ENCODE results near the gene CTNNBIP1.

Gene CTNNBIP1

GRCh38 chr1:9882945-9883303 lies 27.1 kb downstream of the CTNNBIP1 start:
- Histone ChIP-seq H3K36me3 (ENCODE audit: control insufficient read depth in 1 of 2, insufficient read depth in 2 of 2, low read depth in 1 of 2, low read length in 2 of 2) (peaks cover 0 to 41% of the 10 kb centered on the region in 2 experiments), H3K4ac (ENCODE audit: low read depth in 1 of 2, low read length in 2 of 2) (no peak overlapping the region), H3K9me3 (ENCODE audit: control insufficient read depth, low read length) (no peaks in the 10 kb centered on the region), H3K27ac (ENCODE audit: low read length, poor library complexity, severe bottlenecking) (no peak overlapping the region), H2AK5ac (ENCODE audit: low read length, severe bottlenecking) (no peak overlapping the region), H2BK5ac (ENCODE audit: low read depth, low read length, poor library complexity, severe bottlenecking) (no peak overlapping the region), H3K9ac (ENCODE audit: low read length) (no peak overlapping the region), H3K18ac (ENCODE audit: low read depth in 1 of 2, low read length in 2 of 2) (peak overlapping the region in 1 of 2 experiments; percentile 52), H4K8ac (ENCODE audit: low read length) (no peak overlapping the region), H2BK15ac (ENCODE audit: low read depth, poor library complexity, severe bottlenecking) (no peak overlapping the region), H2BK12ac (ENCODE audit: low read length in 2 of 2) (no peak overlapping the region), H3K14ac (ENCODE audit: low read length in 2 of 2) (no peak overlapping the region), H3K4me1 (ENCODE audit: control insufficient read depth, insufficient read depth, low read depth, low read length) (peaks cover 32% of the 10 kb centered on the region), H3K4me3 (ENCODE audit: insufficient read depth in 1 of 2, low read depth in 1 of 2, low read length in 2 of 2) (no peak overlapping the region), H3K4me2 (ENCODE audit: low read length, poor library complexity, severe bottlenecking) (no peak overlapping the region), H3K79me1 (replicated peaks; ENCODE audit: low read length, poor library complexity, severe bottlenecking) (peaks cover 38% of the 10 kb centered on the region), H2BK120ac (ENCODE audit: low read depth, low read length) (peak overlapping the region; percentile 27), H4K91ac (ENCODE audit: low read length) (no peak overlapping the region), H3K27me3 (ENCODE audit: control insufficient read depth in 1 of 2, insufficient read depth in 1 of 2, low read length in 2 of 2) (peaks cover 0 to 5% of the 10 kb centered on the region in 2 experiments), H3K23ac (ENCODE audit: low read length in 2 of 2) (no peak overlapping the region), H2AFZ (ENCODE audit: low read depth, low read length) (no peak overlapping the region)
- 95% methylated on average over 12 of the region's 12 CpGs for WGBS
- DNase-seq = no peak

- Histone ChIP-seq H2BK120ac (ENCODE audit: low read depth, low read length) (peak overlapping the region; percentile 27), H3K14ac (ENCODE audit: low read length in 2 of 2) (peak overlapping the region in 1 of 2 experiments; percentile 14), H3K9ac (ENCODE audit: low read length) (no peak overlapping the region), H4K8ac (ENCODE audit: low read length) (no peak overlapping the region), H3K27me3 (ENCODE audit: control insufficient read depth in 1 of 2, insufficient read depth in 1 of 2, low read length in 2 of 2) (peaks cover 0 to 5% of the 10 kb centered on the region in 2 experiments), H3K4me1 (ENCODE audit: control insufficient read depth, insufficient read depth, low read depth, low read length) (peaks cover 34% of the 10 kb centered on the region), H3K4me2 (ENCODE audit: low read length, poor library complexity, severe bottlenecking) (no peak overlapping the region), H2BK5ac (ENCODE audit: low read depth, low read length, poor library complexity, severe bottlenecking) (no peak overlapping the region), H3K9me3 (ENCODE audit: control insufficient read depth, low read length) (no peaks in the 10 kb centered on the region), H4K91ac (ENCODE audit: low read length) (peak overlapping the region; percentile 9), H2AFZ (ENCODE audit: low read depth, low read length) (no peak overlapping the region), H2AK5ac (ENCODE audit: low read length, severe bottlenecking) (peak overlapping the region; percentile 42), H3K23ac (ENCODE audit: low read length in 2 of 2) (no peak overlapping the region), H3K4me3 (ENCODE audit: insufficient read depth in 1 of 2, low read depth in 1 of 2, low read length in 2 of 2) (no peak overlapping the region), H3K27ac (ENCODE audit: low read length, poor library complexity, severe bottlenecking) (peak overlapping the region; percentile 5), H2BK15ac (ENCODE audit: low read depth, poor library complexity, severe bottlenecking) (peak overlapping the region; percentile 29), H3K36me3 (ENCODE audit: control insufficient read depth in 1 of 2, insufficient read depth in 2 of 2, low read depth in 1 of 2, low read length in 2 of 2) (peaks cover 0 to 44% of the 10 kb centered on the region in 2 experiments), H2BK12ac (ENCODE audit: low read length in 2 of 2) (peak overlapping the region in 1 of 2 experiments; percentile 42), H3K18ac (ENCODE audit: low read depth in 1 of 2, low read length in 2 of 2) (peak overlapping the region; percentile 54 to 69), H3K4ac (ENCODE audit: low read depth in 1 of 2, low read length in 2 of 2) (no peak overlapping the region), H3K79me1 (replicated peaks; ENCODE audit: low read length, poor library complexity, severe bottlenecking) (peaks cover 41% of the 10 kb centered on the region)
- no peak for DNase-seq
- WGBS = 94% methylated on average over 12 of the region's 12 CpGs
Observed at GRCh38 chr1:9882296-9882944, 27.6 kb downstream of the CTNNBIP1 start.

DNA sequence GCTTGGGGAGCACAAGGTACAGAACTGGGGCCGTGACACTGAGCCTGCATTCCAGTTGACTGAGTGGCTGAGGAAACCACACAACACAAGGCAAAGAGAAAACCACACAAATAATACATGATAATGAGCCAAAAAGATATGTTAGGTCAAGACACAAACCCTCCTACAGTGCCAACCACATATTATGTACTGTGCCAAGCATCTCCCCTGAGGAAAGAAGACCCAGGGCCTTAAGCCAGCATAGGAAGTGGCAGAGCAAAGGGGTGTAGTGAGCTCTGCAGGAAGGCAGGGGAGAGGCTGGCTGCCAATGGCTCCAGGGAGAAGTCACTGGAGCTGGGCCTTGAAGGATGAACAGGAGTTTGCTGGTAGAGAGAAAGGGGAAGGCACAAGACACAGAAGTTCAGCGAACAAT lies 28.2 kb downstream of the CTNNBIP1 start:
- no peak overlapping the region for H2BK15ac ChIP-seq (ENCODE audit: low read depth, poor library complexity, severe bottlenecking)
- H2BK120ac ChIP-seq (ENCODE audit: low read depth, low read length) = no peak overlapping the region
- no peak overlapping the region for H2BK5ac ChIP-seq (ENCODE audit: low read depth, low read length, poor library complexity, severe bottlenecking)
- 54% methylated on average over 2 of the region's 2 CpGs for WGBS
- H3K27ac ChIP-seq (ENCODE audit: low read length, poor library complexity, severe bottlenecking) = peak overlapping the region; percentile 17
- peak overlapping the region; percentile 42 for H2AK5ac ChIP-seq (ENCODE audit: low read length, severe bottlenecking)
- H4K91ac ChIP-seq (ENCODE audit: low read length) = no peak overlapping the region
- H3K9me3 ChIP-seq (ENCODE audit: control insufficient read depth, low read length) = no peaks in the 10 kb centered on the region
- no peak overlapping the region for H3K4me3 ChIP-seq (ENCODE audit: insufficient read depth in 1 of 2, low read depth in 1 of 2, low read length in 2 of 2)
- peaks cover 38% of the 10 kb centered on the region for H3K79me1 ChIP-seq (replicated peaks; ENCODE audit: low read length, poor library complexity, severe bottlenecking)
- H3K27me3 ChIP-seq (ENCODE audit: control insufficient read depth in 1 of 2, insufficient read depth in 1 of 2, low read length in 2 of 2) = peaks cover 0 to 5% of the 10 kb centered on the region in 2 experiments
- peak overlapping the region; percentile 42 for H3K9ac ChIP-seq (ENCODE audit: low read length)
- no peak overlapping the region for H2AFZ ChIP-seq (ENCODE audit: low read depth, low read length)
- peak overlapping the region; percentile 21 to 69 for H3K18ac ChIP-seq (ENCODE audit: low read depth in 1 of 2, low read length in 2 of 2)
- no peak overlapping the region for H3K4me2 ChIP-seq (ENCODE audit: low read length, poor library complexity, severe bottlenecking)
- H3K4ac ChIP-seq (ENCODE audit: low read depth in 1 of 2, low read length in 2 of 2) = peak overlapping the region in 1 of 2 experiments; percentile 57
- peak overlapping the region in 1 of 2 experiments; percentile 14 for H3K14ac ChIP-seq (ENCODE audit: low read length in 2 of 2)
- peak overlapping the region; percentile 7 for H4K8ac ChIP-seq (ENCODE audit: low read length)
- H2BK12ac ChIP-seq (ENCODE audit: low read length in 2 of 2) = no peak overlapping the region
- peaks cover 34% of the 10 kb centered on the region for H3K4me1 ChIP-seq (ENCODE audit: control insufficient read depth, insufficient read depth, low read depth, low read length)
- peaks cover 0 to 42% of the 10 kb centered on the region in 2 experiments for H3K36me3 ChIP-seq (ENCODE audit: control insufficient read depth in 1 of 2, insufficient read depth in 2 of 2, low read depth in 1 of 2, low read length in 2 of 2)
- peak; percentile 64 for DNase-seq
- no peak overlapping the region for H3K23ac ChIP-seq (ENCODE audit: low read length in 2 of 2)

GRCh38 chr1:9878404-9878803 lies 31.7 kb downstream of the CTNNBIP1 start:
- Histone ChIP-seq H3K27ac (ENCODE audit: low read length, poor library complexity, severe bottlenecking) (no peak overlapping the region), H3K9ac (ENCODE audit: low read length) (no peak overlapping the region), H3K14ac (ENCODE audit: low read length in 2 of 2) (no peak overlapping the region), H3K4me3 (ENCODE audit: insufficient read depth in 1 of 2, low read depth in 1 of 2, low read length in 2 of 2) (no peak overlapping the region), H2AFZ (ENCODE audit: low read depth, low read length) (no peak overlapping the region), H3K4me2 (ENCODE audit: low read length, poor library complexity, severe bottlenecking) (no peak overlapping the region), H2BK120ac (ENCODE audit: low read depth, low read length) (no peak overlapping the region), H4K91ac (ENCODE audit: low read length) (peak overlapping the region; percentile 53), H2BK12ac (ENCODE audit: low read length in 2 of 2) (no peak overlapping the region), H2AK5ac (ENCODE audit: low read length, severe bottlenecking) (no peak overlapping the region), H3K4ac (ENCODE audit: low read depth in 1 of 2, low read length in 2 of 2) (no peak overlapping the region), H4K8ac (ENCODE audit: low read length) (peak overlapping the region; percentile 48), H3K18ac (ENCODE audit: low read depth in 1 of 2, low read length in 2 of 2) (no peak overlapping the region), H3K36me3 (ENCODE audit: control insufficient read depth in 1 of 2, insufficient read depth in 2 of 2, low read depth in 1 of 2, low read length in 2 of 2) (peaks cover 0 to 22% of the 10 kb centered on the region in 2 experiments), H3K23ac (ENCODE audit: low read length in 2 of 2) (no peak overlapping the region), H3K4me1 (ENCODE audit: control insufficient read depth, insufficient read depth, low read depth, low read length) (peaks cover 29% of the 10 kb centered on the region), H3K79me1 (replicated peaks; ENCODE audit: low read length, poor library complexity, severe bottlenecking) (peaks cover 18% of the 10 kb centered on the region), H3K27me3 (ENCODE audit: control insufficient read depth in 1 of 2, insufficient read depth in 1 of 2, low read length in 2 of 2) (no peaks in the 10 kb centered on the region), H2BK5ac (ENCODE audit: low read depth, low read length, poor library complexity, severe bottlenecking) (no peak overlapping the region), H3K9me3 (ENCODE audit: control insufficient read depth, low read length) (no peaks in the 10 kb centered on the region), H2BK15ac (ENCODE audit: low read depth, poor library complexity, severe bottlenecking) (no peak overlapping the region)
- no peak for DNase-seq
- 98% methylated on average over 7 of the region's 9 CpGs for WGBS
